Measurements from ENCODE around the gene WNT2. TPM values are rescaled to one million over a fixed set of nuclear protein-coding genes. Genes with fewer than 3 reads are reported as not detected.

The WNT2 gene
- total and polyA plus RNA-seq, 2 donors (not counting 1 experiment from before 2014, with no cell fraction given) = 1.7 to 14.5 TPM

DNA sequence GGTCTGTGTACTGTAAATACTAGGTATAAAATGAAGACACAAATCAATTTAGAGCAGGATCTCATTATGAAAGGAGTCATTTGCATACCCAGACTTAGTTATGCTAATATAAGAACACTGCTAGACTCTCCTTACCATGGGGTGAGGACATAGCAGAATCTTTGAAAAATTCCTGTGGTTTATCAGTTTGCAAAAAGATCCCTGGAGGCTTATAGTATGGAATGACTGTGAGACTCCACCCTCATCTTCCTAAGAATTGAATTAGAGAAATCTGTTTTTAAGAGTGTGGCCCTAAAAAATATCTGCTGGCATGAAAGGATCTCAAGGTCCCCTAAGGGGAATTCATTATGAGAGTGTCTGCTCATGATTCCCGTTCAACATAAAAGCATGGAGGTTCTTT is 63.2 kb downstream of the WNT2 start:
- TF ChIP-seq, protein P1, sequence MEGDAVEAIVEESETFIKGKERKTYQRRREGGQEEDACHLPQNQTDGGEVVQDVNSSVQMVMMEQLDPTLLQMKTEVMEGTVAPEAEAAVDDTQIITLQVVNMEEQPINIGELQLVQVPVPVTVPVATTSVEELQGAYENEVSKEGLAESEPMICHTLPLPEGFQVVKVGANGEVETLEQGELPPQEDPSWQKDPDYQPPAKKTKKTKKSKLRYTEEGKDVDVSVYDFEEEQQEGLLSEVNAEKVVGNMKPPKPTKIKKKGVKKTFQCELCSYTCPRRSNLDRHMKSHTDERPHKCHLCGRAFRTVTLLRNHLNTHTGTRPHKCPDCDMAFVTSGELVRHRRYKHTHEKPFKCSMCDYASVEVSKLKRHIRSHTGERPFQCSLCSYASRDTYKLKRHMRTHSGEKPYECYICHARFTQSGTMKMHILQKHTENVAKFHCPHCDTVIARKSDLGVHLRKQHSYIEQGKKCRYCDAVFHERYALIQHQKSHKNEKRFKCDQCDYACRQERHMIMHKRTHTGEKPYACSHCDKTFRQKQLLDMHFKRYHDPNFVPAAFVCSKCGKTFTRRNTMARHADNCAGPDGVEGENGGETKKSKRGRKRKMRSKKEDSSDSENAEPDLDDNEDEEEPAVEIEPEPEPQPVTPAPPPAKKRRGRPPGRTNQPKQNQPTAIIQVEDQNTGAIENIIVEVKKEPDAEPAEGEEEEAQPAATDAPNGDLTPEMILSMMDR (conservative IDR thresholded peaks at IDR 0.05 in 1 of 2, IDR thresholded peaks at IDR 0.05 in 1 of 2; ENCODE audit: low read depth in 1 of 2, low read length in 2 of 2) = no peak
- TF ChIP-seq EZH2 (IDR thresholded peaks at IDR 0.05; ENCODE audit: low read length, missing control alignments) = no peak
- Histone ChIP-seq H3K4me2 (ENCODE audit: extremely low read depth, insufficient read depth, low read length) (peak overlapping the region; percentile 18), H3K27me3 (ENCODE audit: control insufficient read depth, insufficient read depth, low read length) (no peaks in the 10 kb centered on the region), H3K9ac (ENCODE audit: insufficient read depth, low read length) (no peak overlapping the region), H2AFZ (ENCODE audit: low read length) (no peak overlapping the region), H3K4me1 (ENCODE audit: control insufficient read depth, extremely low read depth, insufficient read depth, low read length) (peaks cover 9% of the 10 kb centered on the region), H4K20me1 (ENCODE audit: control insufficient read depth, extremely low read depth, insufficient read depth, low read length) (no peaks in the 10 kb centered on the region), H3K79me2 (ENCODE audit: control insufficient read depth, insufficient read depth, low read length) (no peaks in the 10 kb centered on the region), H3K27ac (ENCODE audit: insufficient read depth, low read length) (no peak overlapping the region), H3K4me3 (replicated peaks in 1 of 4; ENCODE audit: control extremely low read depth in 1 of 4, insufficient read depth in 1 of 4, low read depth in 3 of 4, low read length in 4 of 4) (no peak overlapping the region), H3K36me3 (ENCODE audit: control insufficient read depth, insufficient read depth, low read length) (no peaks in the 10 kb centered on the region), H3K9me3 (ENCODE audit: control insufficient read depth, insufficient read depth, low read depth, low read length) (no peaks in the 10 kb centered on the region)
- peak; percentile 18 to 65 for DNase-seq (ENCODE audit: low read depth in 2 of 2)

DNA sequence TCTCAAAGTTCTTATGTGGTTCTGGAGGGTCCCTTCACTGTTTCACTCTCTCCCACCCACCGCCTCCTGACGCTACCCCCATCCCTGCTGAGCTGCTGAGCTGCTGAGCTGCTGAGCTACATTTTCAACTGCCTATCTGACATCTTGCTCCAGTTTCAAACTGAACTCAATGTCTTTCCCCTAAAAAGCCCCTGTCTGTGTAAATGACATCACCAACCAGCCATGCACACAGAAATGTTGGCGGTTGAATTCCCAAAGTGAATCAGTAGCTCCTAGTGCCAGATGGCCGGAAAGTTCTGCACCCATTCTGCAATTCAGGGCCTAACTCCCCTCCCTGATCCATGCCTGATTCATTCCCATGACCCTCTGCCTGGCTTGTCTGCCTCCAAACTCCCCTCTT is 71.2 kb downstream of the WNT2 start:
- H3K27ac ChIP-seq (ENCODE audit: insufficient read depth, low read length) = peak overlapping the region; percentile 53
- no peak overlapping the region for H3K4me2 ChIP-seq (ENCODE audit: extremely low read depth, insufficient read depth, low read length)
- no peak overlapping the region for H3K9ac ChIP-seq (ENCODE audit: insufficient read depth, low read length)
- no peaks in the 10 kb centered on the region for H4K20me1 ChIP-seq (ENCODE audit: control insufficient read depth, extremely low read depth, insufficient read depth, low read length)
- H3K9me3 ChIP-seq (ENCODE audit: control insufficient read depth, insufficient read depth, low read depth, low read length) = no peaks in the 10 kb centered on the region
- H2AFZ ChIP-seq (ENCODE audit: low read length) = no peak overlapping the region
- no peak overlapping the region for H3K4me3 ChIP-seq (replicated peaks in 1 of 4; ENCODE audit: control extremely low read depth in 1 of 4, insufficient read depth in 1 of 4, low read depth in 3 of 4, low read length in 4 of 4)
- peaks cover 2% of the 10 kb centered on the region for H3K4me1 ChIP-seq (ENCODE audit: control insufficient read depth, extremely low read depth, insufficient read depth, low read length)
- DNase-seq (ENCODE audit: low read depth in 2 of 2) = peak; percentile 33 to 96
- H3K79me2 ChIP-seq (ENCODE audit: control insufficient read depth, insufficient read depth, low read length) = no peaks in the 10 kb centered on the region
- H3K36me3 ChIP-seq (ENCODE audit: control insufficient read depth, insufficient read depth, low read length) = no peaks in the 10 kb centered on the region
- TF ChIP-seq, protein P1 (conservative IDR thresholded peaks at IDR 0.05 in 1 of 2, IDR thresholded peaks at IDR 0.05 in 1 of 2; ENCODE audit: low read depth in 1 of 2, low read length in 2 of 2) = no peak
- no peak for TF ChIP-seq EZH2 (IDR thresholded peaks at IDR 0.05; ENCODE audit: low read length, missing control alignments)
- H3K27me3 ChIP-seq (ENCODE audit: control insufficient read depth, insufficient read depth, low read length) = no peaks in the 10 kb centered on the region

DNA sequence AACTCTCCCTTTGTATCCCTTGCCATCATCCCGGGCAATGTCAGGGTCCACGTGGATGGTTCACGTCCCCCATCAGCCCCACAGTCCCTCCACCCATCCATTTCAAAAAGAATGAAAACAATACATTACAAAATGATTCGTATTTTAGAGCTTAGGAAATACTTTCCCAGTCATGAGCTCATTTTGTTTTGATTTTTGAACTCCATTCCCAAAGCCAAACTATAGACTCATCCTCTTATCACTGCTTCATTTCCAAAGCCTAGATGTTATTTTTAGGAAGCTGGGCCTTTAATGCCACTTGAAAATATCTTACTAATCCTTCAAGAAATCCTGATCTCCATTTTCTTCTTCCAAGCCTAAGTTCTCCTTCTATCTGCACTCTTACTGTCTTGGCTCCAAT is 72.1 kb downstream of the WNT2 start:
- Histone ChIP-seq H3K79me2 (ENCODE audit: control insufficient read depth, insufficient read depth, low read length) (no peaks in the 10 kb centered on the region), H3K4me3 (replicated peaks in 1 of 4; ENCODE audit: control extremely low read depth in 1 of 4, insufficient read depth in 1 of 4, low read depth in 3 of 4, low read length in 4 of 4) (no peak overlapping the region), H3K27me3 (ENCODE audit: control insufficient read depth, insufficient read depth, low read length) (no peaks in the 10 kb centered on the region), H3K4me1 (ENCODE audit: control insufficient read depth, extremely low read depth, insufficient read depth, low read length) (peaks cover 2% of the 10 kb centered on the region), H3K9me3 (ENCODE audit: control insufficient read depth, insufficient read depth, low read depth, low read length) (no peaks in the 10 kb centered on the region), H2AFZ (ENCODE audit: low read length) (no peak overlapping the region), H3K27ac (ENCODE audit: insufficient read depth, low read length) (peak overlapping the region; percentile 53), H3K36me3 (ENCODE audit: control insufficient read depth, insufficient read depth, low read length) (no peaks in the 10 kb centered on the region), H4K20me1 (ENCODE audit: control insufficient read depth, extremely low read depth, insufficient read depth, low read length) (no peaks in the 10 kb centered on the region), H3K9ac (ENCODE audit: insufficient read depth, low read length) (no peak overlapping the region), H3K4me2 (ENCODE audit: extremely low read depth, insufficient read depth, low read length) (no peak overlapping the region)
- TF ChIP-seq EZH2 (IDR thresholded peaks at IDR 0.05; ENCODE audit: low read length, missing control alignments) = no peak
- TF ChIP-seq, protein P1 (conservative IDR thresholded peaks at IDR 0.05 in 1 of 2, IDR thresholded peaks at IDR 0.05 in 1 of 2; ENCODE audit: low read depth in 1 of 2, low read length in 2 of 2) = no peak
- peak in 1 of 2 donors; percentile 75 for DNase-seq (ENCODE audit: low read depth in 2 of 2)

Data from fibroblast of lung (primary cell).